ENCODE measurements around the gene ROR2.

The ROR2 gene

GRCh38 chr9:91720751-91721705 lies 229.0 kb downstream of the ROR2 start:
- peak; percentile 95 for DNase-seq (ENCODE audit: low read depth, low spot score)

GRCh38 chr9:91720313-91720712 lies 229.7 kb downstream of the ROR2 start:
- DNase-seq (ENCODE audit: low read depth, low spot score), result no peak

DNA sequence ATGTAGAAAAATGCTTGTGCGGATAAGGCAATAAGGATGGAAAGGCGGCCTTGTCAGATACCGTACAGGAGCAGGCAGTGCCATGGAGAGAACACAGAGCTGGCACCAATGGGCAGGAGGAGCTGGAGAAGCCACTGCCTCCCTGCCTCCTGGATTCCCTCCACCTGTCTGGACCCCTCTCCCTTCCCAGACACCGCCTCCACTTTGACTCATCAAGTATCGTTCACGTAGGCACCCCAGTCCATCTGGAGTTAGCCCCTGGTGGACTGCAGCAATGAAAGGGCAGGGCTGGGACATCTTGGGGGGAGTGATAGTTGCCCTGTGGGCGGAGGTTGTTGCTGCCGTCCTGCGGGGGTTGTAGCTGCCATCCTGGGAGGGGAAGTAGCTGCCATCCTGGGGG lies 232.0 kb downstream of the ROR2 start:
- no peak for DNase-seq (ENCODE audit: low read depth, low spot score)

- DNase-seq (ENCODE audit: low read depth, low spot score), result no peak
Observed at GRCh38 chr9:91716815-91717214, 233.2 kb downstream of the ROR2 start.

GRCh38 chr9:91716239-91716638 lies 233.8 kb downstream of the ROR2 start:
- DNase-seq (ENCODE audit: low read depth, low spot score), result no peak

DNA sequence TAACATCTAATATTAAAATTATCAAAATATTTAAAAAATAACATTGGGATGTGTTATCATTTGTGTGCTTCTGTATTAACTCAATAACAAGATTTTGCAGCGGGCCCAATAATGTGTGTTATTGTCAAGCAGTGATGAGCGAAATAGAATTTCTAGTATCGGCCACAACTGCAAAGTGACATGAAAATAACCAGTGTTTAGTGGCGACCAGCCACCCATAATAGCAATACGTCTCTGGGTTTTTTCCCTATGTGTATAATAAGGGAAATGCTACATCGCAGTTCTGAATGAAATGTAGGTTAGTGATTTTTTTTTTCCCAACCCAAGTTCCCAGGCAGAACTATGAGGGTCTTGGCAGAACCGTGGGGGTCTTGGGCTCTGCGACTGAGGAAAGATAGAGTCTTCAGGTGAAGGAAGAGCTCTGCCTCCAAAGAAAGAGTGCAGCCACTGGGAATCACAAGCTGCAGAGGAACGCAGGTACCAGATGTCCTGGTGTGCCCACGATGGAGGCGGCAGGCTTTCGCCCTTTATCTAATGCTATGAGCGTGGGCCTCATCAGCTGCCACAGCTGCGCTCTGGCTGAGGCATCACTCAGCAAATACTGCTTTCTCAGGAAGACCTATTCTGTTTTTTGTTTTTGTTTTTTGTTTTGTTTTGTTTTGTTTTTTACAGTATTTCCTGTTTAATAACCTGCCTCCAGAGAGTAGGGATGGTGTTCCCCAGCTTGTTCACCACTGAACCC lies 235.0 kb downstream of the ROR2 start:
- no peak for DNase-seq (ENCODE audit: low read depth, low spot score)

DNA sequence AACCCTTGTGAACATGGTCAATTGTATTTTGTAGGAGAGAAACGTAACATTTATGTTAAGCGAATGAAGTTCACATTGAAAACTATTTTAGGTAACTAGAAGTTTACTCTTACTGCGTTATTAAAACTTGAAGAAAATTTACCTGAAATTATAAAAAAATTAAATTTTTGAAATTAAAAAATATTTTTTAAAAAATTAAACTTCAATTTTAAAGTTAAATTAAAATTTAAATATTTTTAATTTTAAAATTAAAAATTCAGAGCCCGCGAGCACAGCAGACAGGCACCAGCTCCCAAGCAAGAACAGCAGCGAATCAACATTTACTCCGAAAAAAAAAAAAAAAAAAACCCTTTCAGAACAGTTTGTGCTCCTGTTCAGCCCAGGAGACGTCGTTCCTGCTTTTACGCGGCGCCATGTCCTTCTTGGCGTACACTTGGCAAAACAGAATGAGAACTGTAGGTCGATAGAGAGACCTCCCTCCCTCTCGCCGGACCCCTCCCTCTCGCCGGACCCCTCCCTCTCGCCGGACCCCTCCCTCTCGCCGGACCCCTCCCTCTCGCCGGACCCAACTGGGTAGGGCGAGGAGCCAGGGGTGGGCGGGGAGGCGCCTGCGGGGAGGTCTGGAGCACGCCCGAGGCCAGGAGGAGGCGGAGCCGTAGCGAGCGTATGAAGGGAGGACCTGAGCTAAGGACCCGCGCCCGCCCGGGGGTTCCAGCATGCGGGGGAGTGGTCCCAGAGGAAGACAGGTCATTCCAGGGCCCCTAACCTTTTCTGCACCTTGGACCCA lies 235.8 kb downstream of the ROR2 start:
- peak; percentile 75 for DNase-seq (ENCODE audit: low read depth, low spot score)

GRCh38 chr9:91712811-91713210 lies 237.2 kb downstream of the ROR2 start:
- no peak for DNase-seq (ENCODE audit: low read depth, low spot score)

GRCh38 chr9:91711755-91712601 lies 238.1 kb downstream of the ROR2 start:
- no peak for DNase-seq (ENCODE audit: low read depth, low spot score)

DNA sequence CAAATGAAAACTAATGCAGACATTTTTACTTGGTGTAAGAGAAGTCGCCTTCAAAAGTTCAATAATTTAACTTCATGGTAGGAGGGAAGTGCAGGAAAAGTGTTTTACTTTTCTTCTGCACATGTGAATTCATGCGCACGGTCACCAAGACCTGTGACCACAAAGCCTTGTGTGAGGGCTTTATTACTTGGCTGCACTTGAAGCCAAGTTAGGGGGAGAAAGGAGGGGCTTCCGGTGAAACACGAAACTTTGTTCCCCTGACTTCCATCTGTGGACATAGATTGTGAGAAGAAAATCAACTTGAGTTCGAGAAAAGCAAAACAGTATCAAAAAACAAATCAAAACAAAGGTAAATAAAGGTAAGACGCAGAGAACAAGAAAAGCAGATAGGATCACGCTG lies 239.9 kb downstream of the ROR2 start:
- no peak for DNase-seq (ENCODE audit: low read depth, low spot score)

DNA sequence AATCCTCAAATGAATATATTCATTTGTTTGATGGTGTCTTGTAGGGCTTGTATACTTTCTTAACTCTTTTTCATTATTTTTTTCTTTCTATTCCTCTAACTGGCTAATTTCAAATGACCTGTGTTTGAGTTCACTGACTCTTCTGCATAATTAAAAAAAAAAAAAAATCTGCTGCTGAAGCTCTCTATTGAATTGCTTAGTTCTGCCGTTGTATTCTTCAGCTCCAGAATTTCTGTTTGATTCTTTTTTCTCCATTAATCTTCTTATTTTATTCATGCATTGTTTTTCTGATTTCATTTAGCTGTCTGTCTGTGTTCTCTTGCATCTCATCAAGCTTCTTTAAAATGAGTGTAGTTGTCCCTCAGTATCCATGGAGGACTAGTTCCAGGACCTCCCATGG lies 244.6 kb downstream of the ROR2 start:
- DNase-seq (ENCODE audit: low read depth, low spot score), result no peak

- DNase-seq (ENCODE audit: low read depth, low spot score), result no peak
Observed at GRCh38 chr9:91700475-91700874, 249.6 kb downstream of the ROR2 start.

DNA sequence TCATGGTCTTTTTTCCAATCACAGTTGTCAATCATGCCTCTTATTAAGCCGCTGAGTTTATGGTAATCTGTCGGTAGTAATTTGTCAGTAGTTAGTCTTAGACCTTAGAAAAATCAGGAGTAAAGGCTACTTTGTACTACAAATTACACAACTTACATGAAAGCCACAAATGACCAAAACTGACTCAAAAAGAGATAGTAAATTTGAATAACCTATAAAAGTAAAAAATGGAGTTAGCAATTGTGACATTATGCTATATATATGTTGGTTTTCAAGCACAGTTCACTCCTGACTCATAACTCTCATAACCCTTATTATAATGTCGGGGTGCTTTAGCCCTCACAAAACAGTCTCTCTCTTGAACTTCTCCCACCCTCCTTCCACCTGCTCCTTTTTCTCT lies 251.8 kb downstream of the ROR2 start:
- DNase-seq (ENCODE audit: low read depth, low spot score), result no peak

DNA sequence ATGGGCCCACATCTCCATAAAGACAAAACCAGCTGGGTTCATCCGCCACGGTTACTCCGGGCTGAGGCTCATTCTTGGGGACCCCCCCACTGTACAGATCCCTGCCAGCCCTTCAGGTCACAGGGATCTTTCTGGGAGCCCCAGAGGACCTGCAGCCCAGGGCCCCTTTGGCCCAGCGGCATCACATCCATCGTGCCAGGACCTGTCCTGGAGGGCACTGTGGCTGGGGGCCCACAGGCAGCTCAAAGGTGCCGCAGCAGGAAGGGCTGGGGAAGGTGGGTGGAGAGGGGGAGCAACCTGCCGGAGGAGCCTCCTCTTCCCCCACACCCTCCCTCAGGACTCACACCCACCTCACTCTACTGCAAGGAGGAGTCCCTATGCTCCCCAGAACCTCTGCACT lies 252.8 kb downstream of the ROR2 start:
- DNase-seq (ENCODE audit: low read depth, low spot score), result no peak

DNA sequence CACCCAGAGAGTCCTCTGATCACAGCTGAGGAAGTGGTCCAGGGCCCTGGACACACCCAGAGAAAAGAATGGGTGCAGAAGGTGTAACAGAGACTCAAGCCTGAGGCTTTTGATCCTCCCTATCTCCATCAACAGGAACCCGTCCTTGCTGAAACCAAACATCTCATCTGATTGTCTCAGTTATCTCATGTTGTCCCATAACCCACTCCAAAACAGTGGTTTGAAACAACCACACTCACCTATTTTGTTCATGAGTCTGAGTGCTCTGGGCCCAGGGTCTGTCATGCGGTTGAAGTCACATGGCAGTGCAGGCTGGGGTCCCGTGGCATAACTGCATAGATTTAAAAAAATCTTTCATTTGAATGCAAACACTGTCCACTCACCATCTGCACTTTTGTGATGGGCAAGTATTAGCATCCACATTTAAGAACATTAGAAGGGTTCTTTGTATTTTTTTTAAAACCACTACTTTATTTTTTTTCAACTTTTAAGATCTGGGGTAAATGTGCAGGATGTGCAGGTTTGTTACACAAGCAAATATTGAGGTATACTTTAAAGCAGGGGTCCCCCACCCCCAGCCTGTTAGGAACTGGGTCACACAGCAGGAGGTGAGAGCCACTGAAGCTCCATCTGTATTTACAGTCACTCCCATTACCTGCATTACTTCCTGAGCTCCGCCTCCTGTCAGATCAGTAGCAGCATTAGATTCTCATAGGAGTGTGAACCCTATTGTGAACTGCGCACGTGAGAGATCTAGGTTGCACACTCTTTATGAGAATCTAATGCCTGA lies 255.8 kb downstream of the ROR2 start:
- no peak for DNase-seq (ENCODE audit: low read depth, low spot score)

GRCh38 chr9:91693226-91693625 lies 256.8 kb downstream of the ROR2 start:
- peak; percentile 29 for DNase-seq (ENCODE audit: low read depth, low spot score)

- no peak for DNase-seq (ENCODE audit: low read depth, low spot score)
Observed at GRCh38 chr9:91690540-91691249, 259.3 kb downstream of the ROR2 start.

- no peak for DNase-seq (ENCODE audit: low read depth, low spot score)
Observed at GRCh38 chr9:91689006-91689405, 261.0 kb downstream of the ROR2 start.

DNA sequence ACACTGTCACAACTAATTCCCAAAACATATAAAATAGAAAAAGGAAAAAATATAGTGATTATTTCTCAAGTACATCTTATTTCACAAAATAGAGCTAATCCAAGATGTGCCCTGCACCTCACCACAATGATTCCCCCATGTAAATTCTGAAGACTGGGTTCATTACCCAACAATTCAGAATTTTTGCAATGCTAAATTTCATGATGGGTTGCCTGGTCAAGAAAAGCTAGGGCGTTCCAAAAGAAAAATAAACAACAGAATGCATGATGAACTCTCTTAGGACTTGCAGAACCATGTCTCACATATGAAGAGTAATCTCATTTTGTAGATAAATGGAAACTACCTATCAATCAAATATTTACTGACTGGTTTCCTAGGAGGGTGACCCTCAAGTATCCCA lies 266.8 kb downstream of the ROR2 start:
- DNase-seq (ENCODE audit: low read depth, low spot score), result no peak

GRCh38 chr9:91682806-91683205 lies 267.2 kb downstream of the ROR2 start:
- DNase-seq (ENCODE audit: low read depth, low spot score), result peak; percentile 19

Data from ELF-1 (cell line).